ENCODE measurements around the gene MTMR10.

The MTMR10 gene

DNA sequence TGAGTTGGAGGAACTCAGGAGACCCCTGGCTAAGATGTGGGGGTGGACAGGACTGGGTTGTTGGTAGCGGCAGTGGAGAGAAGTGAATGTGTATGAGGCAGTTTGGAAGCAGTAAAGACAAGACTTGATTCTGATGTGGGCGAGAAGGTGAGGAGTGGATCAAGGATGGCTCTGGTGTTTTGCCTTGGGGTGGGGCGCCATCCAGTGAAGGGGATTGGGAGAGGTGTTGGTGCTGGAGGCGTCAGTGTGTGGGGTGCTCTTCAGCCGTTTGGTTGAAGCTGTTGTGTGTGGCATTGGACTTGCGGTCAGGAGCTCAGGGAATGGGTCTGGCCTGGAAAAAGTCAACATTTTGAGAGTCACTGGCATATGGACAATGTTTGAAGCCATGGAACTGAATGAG, 74.4 kb downstream of the MTMR10 start:
- no peak for DNase-seq

- DNase-seq: no peak
Measured at GRCh38 chr15:30913761-30914160, 77.7 kb downstream of the MTMR10 start.

- DNase-seq: no peak
Measured at GRCh38 chr15:30906366-30906765, 85.1 kb downstream of the MTMR10 start.

DNA sequence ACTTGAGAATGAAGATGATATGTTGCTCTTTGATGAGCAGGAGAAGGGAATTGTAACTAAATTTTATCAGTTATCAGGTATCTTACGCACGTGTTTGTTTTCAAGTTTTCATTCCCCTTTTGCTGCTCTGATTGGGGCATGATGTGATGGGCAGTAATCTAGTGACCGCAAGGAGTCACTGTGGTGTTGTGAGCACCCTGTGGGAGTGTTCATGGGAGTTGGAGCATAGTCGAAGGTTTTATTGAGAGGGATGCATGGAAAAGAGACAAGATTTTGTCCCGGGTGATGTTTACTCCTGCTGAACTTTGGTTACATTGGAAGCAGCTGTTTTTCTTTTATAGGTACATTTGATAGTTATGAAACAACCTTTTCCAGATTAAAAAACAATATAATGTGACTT, 85.6 kb downstream of the MTMR10 start:
- DNase-seq: no peak

DNA sequence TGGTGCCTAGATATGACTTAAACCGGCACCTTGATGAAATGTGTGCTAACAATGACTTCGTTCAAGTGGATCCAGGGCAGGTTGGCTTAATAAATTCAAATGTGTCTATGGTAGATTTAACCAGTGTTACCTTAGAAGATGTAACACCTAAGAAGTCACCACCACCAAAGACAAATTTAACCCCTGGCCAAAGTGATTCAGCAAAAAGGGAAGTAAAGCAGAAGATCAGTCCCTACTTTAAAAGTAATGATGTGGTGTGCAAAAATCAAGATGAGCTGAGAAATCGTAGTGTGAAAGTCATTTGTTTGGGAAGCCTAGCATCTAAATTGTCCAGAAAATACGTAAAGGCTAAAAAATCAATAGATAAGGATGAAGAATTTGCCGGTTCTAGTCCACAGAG, 86.6 kb downstream of the MTMR10 start:
- no peak for DNase-seq

DNA sequence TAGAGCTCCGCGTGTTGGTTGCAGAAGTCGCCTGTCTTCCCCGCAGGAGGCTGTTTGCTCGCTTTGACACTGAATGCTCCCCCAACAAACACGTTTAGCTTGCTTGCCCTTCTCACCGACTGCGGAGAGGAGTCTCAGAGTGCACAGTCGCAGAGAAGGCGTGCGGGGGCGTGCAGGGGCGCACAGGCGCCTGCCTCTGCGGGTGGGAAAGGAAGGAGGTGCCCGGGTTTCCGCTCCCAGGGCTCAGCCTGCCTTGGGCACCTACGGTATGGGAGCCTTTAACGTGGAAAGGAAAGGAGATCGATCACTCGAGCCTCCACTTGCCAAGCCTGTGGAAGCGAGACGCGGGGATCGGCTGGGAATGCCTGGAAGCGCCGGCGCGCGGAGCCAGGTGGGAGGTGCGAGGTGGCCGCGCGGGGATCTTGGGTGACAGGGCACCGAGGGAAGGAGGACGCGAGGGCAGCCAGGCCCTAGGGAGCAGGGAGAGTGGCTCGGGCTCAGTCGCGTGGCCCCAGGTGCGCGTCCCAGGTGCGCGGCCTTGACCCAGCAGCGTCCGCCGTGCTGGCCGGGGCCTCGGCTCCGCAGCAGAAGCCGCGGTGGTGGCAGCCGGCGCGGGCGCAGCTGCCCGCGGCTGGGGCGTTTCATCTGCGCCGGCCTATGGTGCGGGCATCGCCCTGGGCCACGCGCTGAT, 87.8 kb downstream of the MTMR10 start, which contains the start of gene FAN1:
Gene FAN1 (plus strand): TSS at position 419 of the 691 bp plus-strand sequence. CDS start 749 bp downstream, outside the sequence.
- no peak for DNase-seq

DNA sequence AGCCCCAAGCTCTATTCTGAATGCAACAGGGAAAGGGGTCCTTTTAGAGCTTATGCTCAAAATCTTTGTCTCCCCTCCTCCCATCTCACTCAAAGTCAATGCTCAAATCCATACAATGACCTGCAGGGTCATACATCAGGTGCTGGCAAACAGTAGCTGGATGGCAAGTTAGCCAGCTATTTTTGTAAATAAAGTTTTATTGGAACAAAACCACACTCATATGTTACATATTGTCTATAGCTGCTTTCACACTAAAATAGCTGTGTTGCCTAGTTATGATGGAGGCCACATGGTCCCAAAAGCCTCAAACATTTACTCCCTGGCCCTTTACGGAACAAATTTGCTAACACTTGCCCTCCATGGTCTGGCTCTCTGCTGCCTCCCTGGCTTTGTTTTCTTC, 89.5 kb downstream of the MTMR10 start:
- no peak for DNase-seq

DNA sequence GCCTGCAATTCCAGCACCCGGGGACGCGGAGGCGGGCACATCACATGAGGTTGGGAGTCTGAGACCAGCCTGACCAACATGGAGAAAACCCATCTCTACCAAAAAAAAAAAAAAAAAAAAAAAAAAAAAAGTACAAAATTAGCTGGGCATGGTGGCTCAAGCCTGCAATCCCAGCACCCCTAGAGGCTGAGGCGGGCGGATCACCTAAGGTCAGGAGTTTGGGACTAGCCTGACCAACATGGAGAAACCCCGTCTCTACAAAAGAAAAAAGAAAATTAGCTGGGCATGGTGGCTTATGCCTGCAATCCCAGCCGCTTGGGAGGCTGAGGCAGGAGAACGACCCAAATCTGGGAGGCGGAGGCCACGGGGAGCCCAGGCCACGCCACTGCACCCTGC, 95.2 kb downstream of the MTMR10 start:
- no peak for DNase-seq

DNA sequence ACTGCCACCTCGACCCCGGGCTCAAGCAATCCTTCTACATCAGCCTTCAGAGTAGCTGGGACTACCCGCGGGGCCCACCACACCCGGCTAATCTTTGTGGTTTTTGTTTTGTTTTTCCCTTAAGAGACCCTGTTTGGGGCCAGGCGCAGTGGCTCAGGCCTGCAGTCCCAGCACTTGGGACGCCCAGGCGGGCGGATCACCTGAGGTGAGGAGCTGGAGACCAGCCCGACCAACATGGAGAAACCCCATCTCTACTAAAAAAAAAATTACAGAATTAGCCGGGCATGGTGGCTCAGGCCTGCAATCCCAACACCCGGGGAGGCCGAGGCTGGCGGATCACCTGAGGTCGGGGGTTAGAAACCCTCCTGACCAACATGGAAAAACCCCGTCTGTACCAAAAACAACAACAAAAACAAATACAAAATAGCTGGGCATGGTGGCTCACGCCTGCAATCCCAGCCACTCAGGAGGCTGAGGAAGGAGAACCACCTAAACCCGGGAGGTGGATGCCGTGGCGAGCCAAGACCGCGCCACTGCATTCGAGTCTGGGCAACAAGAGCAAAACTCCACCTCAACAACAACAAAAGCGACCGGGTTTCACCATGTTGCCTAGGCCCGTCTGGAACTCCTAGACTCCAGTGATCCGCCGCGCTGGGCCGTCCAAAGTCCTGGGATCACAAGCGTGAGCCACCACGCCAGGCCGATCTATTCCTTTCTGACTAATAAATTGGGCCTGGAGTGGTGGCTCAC, 95.8 kb downstream of the MTMR10 start:
- no peak for DNase-seq

DNA sequence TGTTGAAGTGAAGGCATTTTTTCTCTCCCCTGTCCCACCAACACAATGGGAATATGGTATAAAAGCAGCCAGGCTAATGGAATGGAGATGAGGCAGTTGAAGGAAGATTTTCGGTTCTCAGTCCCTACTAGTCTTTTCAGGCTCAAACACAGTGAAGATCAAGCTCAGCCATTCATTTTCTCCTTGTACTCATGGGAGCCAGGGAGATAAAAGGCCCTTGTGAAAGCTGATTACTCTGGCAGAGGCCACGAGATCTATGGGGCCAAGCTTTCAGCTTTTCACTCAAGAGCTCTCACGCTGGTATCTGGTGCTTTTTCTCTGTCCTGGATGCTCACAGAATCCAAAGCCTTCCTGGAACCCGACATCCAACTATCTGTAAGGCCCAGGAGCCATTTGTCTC, 102.2 kb downstream of the MTMR10 start:
- DNase-seq: no peak

Data from cortex of kidney (tissue), 1 donor.